ENCODE data around the gene SMAD7. TPM values are rescaled to one million over a fixed set of nuclear protein-coding genes. Genes with fewer than 3 reads are reported as not detected.

SMAD7 gene
- total and polyA plus RNA-seq, 2 donors (not counting 1 experiment from before 2014, with no cell fraction given): 6.1 to 16.3 TPM

DNA sequence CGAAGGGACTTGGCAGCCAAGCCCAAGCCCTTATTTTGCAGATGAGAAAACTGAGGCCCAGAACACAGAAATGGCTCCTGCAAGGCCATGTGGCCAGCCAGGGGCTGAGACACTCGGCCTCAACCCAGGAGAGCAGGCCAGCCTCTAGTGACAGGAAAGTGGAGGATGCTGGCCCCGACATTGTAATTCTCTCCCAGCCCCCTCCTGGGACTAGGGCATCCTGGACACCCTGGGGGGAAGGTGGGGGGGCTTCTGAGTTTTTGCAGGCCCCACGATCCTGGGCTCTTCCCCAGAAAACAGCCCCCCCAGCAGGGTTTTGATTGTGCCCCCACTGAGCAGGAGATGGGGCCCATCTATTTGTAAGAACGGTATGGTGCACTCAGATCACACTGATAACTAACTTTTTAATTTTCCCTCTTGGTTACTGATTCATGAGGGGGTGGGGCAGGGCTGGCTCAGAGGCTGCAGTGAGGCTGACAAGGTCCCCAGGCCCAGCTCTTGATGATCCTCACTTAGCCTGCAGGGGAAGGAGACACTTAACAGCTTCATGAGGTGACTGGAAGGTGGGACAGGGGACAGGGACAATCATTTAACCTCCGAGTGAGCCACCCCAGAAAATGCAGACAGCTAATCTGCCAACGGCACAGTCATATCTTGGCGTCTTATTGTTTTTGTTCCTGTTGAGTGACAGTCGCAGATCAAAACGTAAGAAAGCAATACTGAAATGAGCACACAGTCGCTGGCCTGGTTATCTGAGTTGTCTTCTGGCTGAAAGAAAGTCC, 18.9 kb downstream of the SMAD7 start:
- no peaks in the 10 kb centered on the region for H4K20me1 ChIP-seq (ENCODE audit: control insufficient read depth, extremely low read depth, insufficient read depth, low read length)
- no peaks in the 10 kb centered on the region for H3K27me3 ChIP-seq (ENCODE audit: control insufficient read depth, insufficient read depth, low read length)
- no peak overlapping the region for H3K9ac ChIP-seq (ENCODE audit: insufficient read depth, low read length)
- H3K4me3 ChIP-seq (replicated peaks in 1 of 4; ENCODE audit: control extremely low read depth in 1 of 4, insufficient read depth in 1 of 4, low read depth in 3 of 4, low read length in 4 of 4): no peak overlapping the region
- no peaks in the 10 kb centered on the region for H3K36me3 ChIP-seq (ENCODE audit: control insufficient read depth, insufficient read depth, low read length)
- no peak overlapping the region for H2AFZ ChIP-seq (ENCODE audit: low read length)
- H3K79me2 ChIP-seq (ENCODE audit: control insufficient read depth, insufficient read depth, low read length): peaks cover 89% of the 10 kb centered on the region
- peak overlapping the region; percentile 84 for H3K4me2 ChIP-seq (ENCODE audit: extremely low read depth, insufficient read depth, low read length)
- no peak for DNase-seq (ENCODE audit: low read depth in 2 of 2)
- no peaks in the 10 kb centered on the region for H3K9me3 ChIP-seq (ENCODE audit: control insufficient read depth, insufficient read depth, low read depth, low read length)
- H3K4me1 ChIP-seq (ENCODE audit: control insufficient read depth, extremely low read depth, insufficient read depth, low read length): peaks cover 65% of the 10 kb centered on the region
- TF ChIP-seq EZH2 (IDR thresholded peaks at IDR 0.05; ENCODE audit: low read length, missing control alignments): no peak
- no peak for TF ChIP-seq CTCF (conservative IDR thresholded peaks at IDR 0.05 in 1 of 2, IDR thresholded peaks at IDR 0.05 in 1 of 2; ENCODE audit: low read depth in 1 of 2, low read length in 2 of 2)
- H3K27ac ChIP-seq (ENCODE audit: insufficient read depth, low read length): peak overlapping the region; percentile 46

GRCh38 chr18:48930926-48931325, 19.8 kb downstream of the SMAD7 start:
- no peak overlapping the region for H3K4me2 ChIP-seq (ENCODE audit: extremely low read depth, insufficient read depth, low read length)
- H3K79me2 ChIP-seq (ENCODE audit: control insufficient read depth, insufficient read depth, low read length): peaks cover 90% of the 10 kb centered on the region
- DNase-seq (ENCODE audit: low read depth in 2 of 2): no peak
- H3K9ac ChIP-seq (ENCODE audit: insufficient read depth, low read length): no peak overlapping the region
- H3K4me1 ChIP-seq (ENCODE audit: control insufficient read depth, extremely low read depth, insufficient read depth, low read length): peaks cover 66% of the 10 kb centered on the region
- H4K20me1 ChIP-seq (ENCODE audit: control insufficient read depth, extremely low read depth, insufficient read depth, low read length): no peaks in the 10 kb centered on the region
- no peak overlapping the region for H3K27ac ChIP-seq (ENCODE audit: insufficient read depth, low read length)
- H3K9me3 ChIP-seq (ENCODE audit: control insufficient read depth, insufficient read depth, low read depth, low read length): no peaks in the 10 kb centered on the region
- no peak overlapping the region for H3K4me3 ChIP-seq (replicated peaks in 1 of 4; ENCODE audit: control extremely low read depth in 1 of 4, insufficient read depth in 1 of 4, low read depth in 3 of 4, low read length in 4 of 4)
- H2AFZ ChIP-seq (ENCODE audit: low read length): no peak overlapping the region
- no peaks in the 10 kb centered on the region for H3K36me3 ChIP-seq (ENCODE audit: control insufficient read depth, insufficient read depth, low read length)
- TF ChIP-seq CTCF (conservative IDR thresholded peaks at IDR 0.05 in 1 of 2, IDR thresholded peaks at IDR 0.05 in 1 of 2; ENCODE audit: low read depth in 1 of 2, low read length in 2 of 2): no peak
- no peak for TF ChIP-seq EZH2 (IDR thresholded peaks at IDR 0.05; ENCODE audit: low read length, missing control alignments)
- no peaks in the 10 kb centered on the region for H3K27me3 ChIP-seq (ENCODE audit: control insufficient read depth, insufficient read depth, low read length)

- Histone ChIP-seq H3K79me2 (ENCODE audit: control insufficient read depth, insufficient read depth, low read length) (peaks cover 86% of the 10 kb centered on the region), H3K9ac (ENCODE audit: insufficient read depth, low read length) (no peak overlapping the region), H3K27ac (ENCODE audit: insufficient read depth, low read length) (peak overlapping the region; percentile 79), H3K36me3 (ENCODE audit: control insufficient read depth, insufficient read depth, low read length) (no peaks in the 10 kb centered on the region), H2AFZ (ENCODE audit: low read length) (no peak overlapping the region), H4K20me1 (ENCODE audit: control insufficient read depth, extremely low read depth, insufficient read depth, low read length) (no peaks in the 10 kb centered on the region), H3K4me1 (ENCODE audit: control insufficient read depth, extremely low read depth, insufficient read depth, low read length) (peaks cover 66% of the 10 kb centered on the region), H3K4me3 (replicated peaks in 1 of 4; ENCODE audit: control extremely low read depth in 1 of 4, insufficient read depth in 1 of 4, low read depth in 3 of 4, low read length in 4 of 4) (peak overlapping the region in 1 of 4 experiments; percentile 30), H3K27me3 (ENCODE audit: control insufficient read depth, insufficient read depth, low read length) (no peaks in the 10 kb centered on the region), H3K4me2 (ENCODE audit: extremely low read depth, insufficient read depth, low read length) (peak overlapping the region; percentile 82), H3K9me3 (ENCODE audit: control insufficient read depth, insufficient read depth, low read depth, low read length) (no peaks in the 10 kb centered on the region)
- DNase-seq (ENCODE audit: low read depth in 2 of 2): peak; percentile 68 to 92
- no peak for TF ChIP-seq CTCF (conservative IDR thresholded peaks at IDR 0.05 in 1 of 2, IDR thresholded peaks at IDR 0.05 in 1 of 2; ENCODE audit: low read depth in 1 of 2, low read length in 2 of 2)
- TF ChIP-seq EZH2 (IDR thresholded peaks at IDR 0.05; ENCODE audit: low read length, missing control alignments): no peak
Measured at GRCh38 chr18:48929941-48930713, 20.6 kb downstream of the SMAD7 start.

Data from fibroblast of lung (primary cell).